Activated CD4-positive, alpha-beta memory T cell treated with anti-CD3 and anti-CD28 coated beads for 36 hours (primary cell): ENCODE data around the gene CYP39A1. TPM values are rescaled to one million over a fixed set of nuclear protein-coding genes. Genes with fewer than 3 reads are reported as not detected.
A peak's percentile ranks its signal among the peaks of the same experiment; 100 is the strongest.

Experiments
- CTCF ChIA-PET: fragments of 350-600 bp; sonication (Branson Sonifier 250); formaldehyde crosslinking; loops from one replicate; lab custom pipeline; 2021; ENCODE audit warnings: antibody characterized with exemption, inconsistent platforms; lab: Charles Lee
- POLR2A ChIA-PET: fragments of 350-600 bp; sonication (Branson Sonifier 250); formaldehyde crosslinking; loops from one replicate; lab custom pipeline; 2021; ENCODE audit warnings: antibody characterized with exemption; lab: Charles Lee
- DNase-seq: peaks from one replicate; pipeline ENCODE4 v3.0.0-alpha.2; 2020
- H3K27ac Mint-ChIP-seq: one replicate; pipeline ENCODE4 v1.8.0; 2021; ENCODE audit warnings: mixed read lengths
- H3K27me3 Mint-ChIP-seq: one replicate; pipeline ENCODE4 v1.8.0; 2021; ENCODE audit warnings: mixed read lengths
- H3K36me3 Mint-ChIP-seq: one replicate; pipeline ENCODE4 v1.8.0; 2021; ENCODE audit warnings: mixed read lengths
- H3K4me1 Mint-ChIP-seq: one replicate; pipeline ENCODE4 v1.8.0; 2021; ENCODE audit warnings: low read depth, mixed read lengths
- H3K4me3 Mint-ChIP-seq: one replicate; pipeline ENCODE4 v1.8.0; 2021; ENCODE audit warnings: mild to moderate bottlenecking, mixed read lengths
- H3K9me3 Mint-ChIP-seq: one replicate; pipeline ENCODE4 v1.8.0; 2021; ENCODE audit warnings: mixed read lengths
- intact Hi-C: fragments of 100-400 bp; cut with micrococcal nuclease; formaldehyde crosslinking; loops from one replicate; pipeline ENCODE4 v1.15.1; 2023
- total RNA-seq, 2 experiments: library from RNA; stranded (reverse); gene quantifications; one replicate each; pipeline ENCODE4 v1.2.3, GENCODE V29; 2021

The CYP39A1 gene
- not detected for total RNA-seq

- intact Hi-C loops: loop anchor here (1.0 to 5.0 kb wide), 3 partner anchors 10 to 824 kb away; partner anchors contain the start of genes CD2AP and ENPP4
- peak; percentile 89 for DNase-seq
- ChIA-PET CTCF (no interaction called here), POLR2A (no interaction called here)
- H3K27me3 Mint-ChIP-seq: peaks cover 44% of the 10 kb centered on the region
- H3K4me3 Mint-ChIP-seq: peak within 1 kb of the TSS; percentile 76
- no peaks in the 10 kb centered on the region for H3K9me3 Mint-ChIP-seq
- peaks cover 13% of the 10 kb centered on the region for H3K4me1 Mint-ChIP-seq
- H3K36me3 Mint-ChIP-seq: no peaks in the 10 kb centered on the region
- H3K27ac Mint-ChIP-seq: no peak within 1 kb of the TSS
These were observed at the start of gene CYP39A1, which contains the start of gene SLC25A27 for GRCh38 chr6:46652603-46653438. Gene CYP39A1, minus strand, starts transcription at chr6:46652818. Its CDS starts 236 bp downstream, at chr6:46652582. Gene SLC25A27, plus strand, starts transcription at chr6:46652975. Its CDS starts 218 bp downstream, at chr6:46653193.

- ChIA-PET CTCF (no interaction called here), POLR2A (no interaction called here)
- Mint-ChIP-seq H3K9me3 (no peaks in the 10 kb centered on the region), H3K4me1 (no peaks in the 10 kb centered on the region), H3K36me3 (no peaks in the 10 kb centered on the region), H3K27me3 (peaks cover 25% of the 10 kb centered on the region), H3K4me3 (no peak overlapping the region), H3K27ac (no peak overlapping the region)
- intact Hi-C loops: loop anchor here (10.0 kb wide), 1 partner anchor 345 kb away; the partner anchor contains the start of gene ADGRF1
- no peak for DNase-seq
These were observed 47.4 kb upstream of the CYP39A1 start for GRCh38 chr6:46699970-46700369.

GRCh38 chr6:46690911-46691451 lies 38.4 kb upstream of the CYP39A1 start:
- Mint-ChIP-seq H3K36me3 (no peaks in the 10 kb centered on the region), H3K27ac (no peak overlapping the region), H3K4me1 (no peaks in the 10 kb centered on the region), H3K27me3 (peaks cover 14% of the 10 kb centered on the region), H3K9me3 (no peaks in the 10 kb centered on the region), H3K4me3 (no peak overlapping the region)
- POLR2A ChIA-PET: no interaction called here
- no peak for DNase-seq
- CTCF ChIA-PET: no interaction called here
- intact Hi-C loops: no loop called here

GRCh38 chr6:46690141-46690755 lies 37.6 kb upstream of the CYP39A1 start:
- POLR2A ChIA-PET: no interaction called here
- H3K27ac Mint-ChIP-seq: no peak overlapping the region
- CTCF ChIA-PET: no interaction called here

GRCh38 chr6:46689657-46690056 lies 37.0 kb upstream of the CYP39A1 start:
- CTCF ChIA-PET: no interaction called here
- Mint-ChIP-seq H3K4me1 (no peaks in the 10 kb centered on the region), H3K4me3 (no peak overlapping the region), H3K36me3 (no peaks in the 10 kb centered on the region), H3K27me3 (peaks cover 9% of the 10 kb centered on the region), H3K9me3 (no peaks in the 10 kb centered on the region), H3K27ac (no peak overlapping the region)
- intact Hi-C loops: no loop called here
- POLR2A ChIA-PET: no interaction called here
- no peak for DNase-seq

More at GRCh38 chr6:46690141-46690755, 37.6 kb upstream of the CYP39A1 start:
- Mint-ChIP-seq H3K27me3 (peaks cover 9% of the 10 kb centered on the region), H3K4me1 (no peaks in the 10 kb centered on the region), H3K36me3 (no peaks in the 10 kb centered on the region), H3K9me3 (no peaks in the 10 kb centered on the region), H3K4me3 (no peak overlapping the region)
- intact Hi-C loops: no loop called here
- DNase-seq: no peak

GRCh38 chr6:46688966-46689335 lies 36.3 kb upstream of the CYP39A1 start:
- Mint-ChIP-seq H3K4me1 (no peaks in the 10 kb centered on the region), H3K4me3 (no peak overlapping the region), H3K9me3 (no peaks in the 10 kb centered on the region), H3K27ac (no peak overlapping the region), H3K27me3 (peaks cover 9% of the 10 kb centered on the region), H3K36me3 (no peaks in the 10 kb centered on the region)
- intact Hi-C loops: no loop called here
- no peak for DNase-seq
- ChIA-PET POLR2A (no interaction called here), CTCF (no interaction called here)

GRCh38 chr6:46688117-46688965 lies 35.7 kb upstream of the CYP39A1 start:
- Mint-ChIP-seq H3K27me3 (peaks cover 3% of the 10 kb centered on the region), H3K9me3 (no peaks in the 10 kb centered on the region), H3K4me1 (no peaks in the 10 kb centered on the region), H3K36me3 (no peaks in the 10 kb centered on the region), H3K27ac (no peak overlapping the region), H3K4me3 (no peak overlapping the region)
- no peak for DNase-seq
- intact Hi-C loops: no loop called here
- ChIA-PET POLR2A (no interaction called here), CTCF (no interaction called here)

GRCh38 chr6:46687619-46688097 lies 35.0 kb upstream of the CYP39A1 start, which contains the start of gene TDRD6:
Gene TDRD6, plus strand, starts transcription at chr6:46687885. Its CDS starts 244 bp downstream, at chr6:46688129.
- CTCF ChIA-PET: no interaction called here
- Mint-ChIP-seq H3K4me3 (no peak within 1 kb of the TSS), H3K27me3 (no peaks in the 10 kb centered on the region), H3K27ac (no peak within 1 kb of the TSS), H3K36me3 (no peaks in the 10 kb centered on the region), H3K9me3 (no peaks in the 10 kb centered on the region), H3K4me1 (no peaks in the 10 kb centered on the region)
- intact Hi-C loops: no loop called here
- DNase-seq: no peak
- POLR2A ChIA-PET: no interaction called here

- no peak for DNase-seq
- ChIA-PET POLR2A (no interaction called here), CTCF (no interaction called here)
- Mint-ChIP-seq H3K36me3 (no peaks in the 10 kb centered on the region), H3K4me1 (no peaks in the 10 kb centered on the region), H3K9me3 (no peaks in the 10 kb centered on the region), H3K27ac (no peak overlapping the region), H3K27me3 (peaks cover 1% of the 10 kb centered on the region), H3K4me3 (no peak overlapping the region)
- intact Hi-C loops: no loop called here
These were observed 32.2 kb upstream of the CYP39A1 start for GRCh38 chr6:46684771-46685170.

GRCh38 chr6:46677314-46677654 lies 24.7 kb upstream of the CYP39A1 start:
- no peaks in the 10 kb centered on the region for H3K36me3 Mint-ChIP-seq
- CTCF ChIA-PET: no interaction called here
- H3K4me3 Mint-ChIP-seq: no peak overlapping the region
- POLR2A ChIA-PET: no interaction called here
- H3K27ac Mint-ChIP-seq: no peak overlapping the region
- H3K9me3 Mint-ChIP-seq: no peaks in the 10 kb centered on the region
- intact Hi-C loops: no loop called here
- peaks cover 3% of the 10 kb centered on the region for H3K27me3 Mint-ChIP-seq
- H3K4me1 Mint-ChIP-seq: no peaks in the 10 kb centered on the region
- no peak for DNase-seq

GRCh38 chr6:46676604-46677313 lies 24.1 kb upstream of the CYP39A1 start:
- Mint-ChIP-seq H3K4me1 (no peaks in the 10 kb centered on the region), H3K27ac (no peak overlapping the region), H3K9me3 (no peaks in the 10 kb centered on the region), H3K27me3 (peaks cover 3% of the 10 kb centered on the region), H3K36me3 (no peaks in the 10 kb centered on the region), H3K4me3 (no peak overlapping the region)
- CTCF ChIA-PET: no interaction called here
- POLR2A ChIA-PET: no interaction called here
- intact Hi-C loops: no loop called here
- no peak for DNase-seq
